Liver (tissue), 9 donors: ENCODE results near the gene TBC1D3B. TPM values are rescaled to one million over a fixed set of nuclear protein-coding genes. Genes with fewer than 3 reads are reported as not detected.

Experiments used
- DNase-seq: peaks from one replicate; pipeline ENCODE4 v3.0.0-alpha.2; 2017; ENCODE audit warnings: low spot score
- H3K27ac ChIP-seq, 2 donors: one replicate each; pipeline ENCODE4 v1.7.0; 2013; ENCODE audit warnings: inconsistent platforms in 2 of 2, low read length in 2 of 2, control low read depth in 1 of 2, low read depth in 1 of 2, mild to moderate bottlenecking in 1 of 2
- H3K27me3 ChIP-seq, 4 donors: one replicate each; pipeline versions ENCODE4 v1.6.1 to v1.7.0; 2013; ENCODE audit warnings: low read length in 3 of 4, inconsistent platforms in 1 of 4, mild to moderate bottlenecking in 1 of 4, moderate library complexity in 1 of 4; ENCODE audit not compliant: control insufficient read depth in 4 of 4, insufficient read depth in 4 of 4
- H3K36me3 ChIP-seq, 4 donors: one replicate each; pipeline versions ENCODE4 v1.6.1 to v1.7.0; 2013; ENCODE audit warnings: low read length in 3 of 4, mild to moderate bottlenecking in 3 of 4, low read depth in 1 of 4, moderate library complexity in 1 of 4; ENCODE audit not compliant: control insufficient read depth in 4 of 4, insufficient read depth in 3 of 4
- H3K4me1 ChIP-seq, 4 donors: one replicate each; pipeline versions ENCODE4 v1.6.1 to v1.7.0; 2013; ENCODE audit warnings: low read length in 3 of 4, mild to moderate bottlenecking in 3 of 4, moderate library complexity in 1 of 4; ENCODE audit not compliant: control insufficient read depth in 4 of 4, insufficient read depth in 4 of 4
- H3K4me3 ChIP-seq, 3 donors: one replicate each; pipeline versions ENCODE4 v1.6.1 to v1.7.0; 2013; ENCODE audit warnings: low read length in 3 of 3, control low read depth in 1 of 3, low read depth in 1 of 3, mild to moderate bottlenecking in 1 of 3
- H3K9ac ChIP-seq, 2 donors: one replicate each; pipeline ENCODE4 v1.7.0; 2013; ENCODE audit warnings: low read length in 2 of 2, mild to moderate bottlenecking in 2 of 2, moderate library complexity in 2 of 2, control low read depth in 1 of 2, low read depth in 1 of 2
- H3K9me3 ChIP-seq, 4 donors: one replicate each; pipeline versions ENCODE4 v1.6.1 to v1.7.0; 2013; ENCODE audit warnings: low read length in 3 of 4; ENCODE audit not compliant: control insufficient read depth in 4 of 4
- ATF3 ChIP-seq: IDR thresholded peaks from 2 replicates; pipeline ENCODE4 v1.6.1; 2016; ENCODE audit warnings: antibody characterized with exemption
- CTCF ChIP-seq: fragments of 150-350 bp; IDR thresholded peaks from 2 replicates; pipeline ENCODE4 v1.5.1; 2017; ENCODE audit warnings: improper control_type of control experiment, low read depth, low read length; ENCODE audit not compliant: missing input control
- EGR1 ChIP-seq, 2 donors: IDR thresholded peaks; 2 replicates each; pipeline ENCODE4 v1.6.1; 2016 to 2018; ENCODE audit warnings: antibody characterized with exemption in 2 of 2, low read depth in 2 of 2
- FOXA1 ChIP-seq: IDR thresholded peaks from 2 replicates; pipeline ENCODE4 v1.6.1; 2016; ENCODE audit warnings: antibody characterized with exemption
- FOXA2 ChIP-seq: IDR thresholded peaks from 2 replicates; pipeline ENCODE4 v1.6.1; 2016; ENCODE audit warnings: antibody characterized with exemption
- GABPA ChIP-seq, 2 donors: IDR thresholded peaks in 1 of 2; conservative IDR thresholded peaks in 1 of 2; 2 replicates each; pipeline ENCODE4 v1.6.1; 2016; ENCODE audit warnings: antibody characterized with exemption in 2 of 2, mild to moderate bottlenecking in 1 of 2, moderate library complexity in 1 of 2
- HNF4A ChIP-seq, 2 donors: conservative IDR thresholded peaks; 2 replicates each; pipeline ENCODE4 v1.6.1; 2016; ENCODE audit warnings: antibody characterized with exemption in 2 of 2, mild to moderate bottlenecking in 2 of 2
- HNF4G ChIP-seq: IDR thresholded peaks from 2 replicates; pipeline ENCODE4 v1.6.1; 2016; ENCODE audit warnings: antibody characterized with exemption
- JUND ChIP-seq, 2 donors: IDR thresholded peaks; 2 replicates each; pipeline ENCODE4 v1.6.1; 2016; ENCODE audit warnings: antibody characterized with exemption in 2 of 2
- MAX ChIP-seq: IDR thresholded peaks from 2 replicates; pipeline ENCODE4 v1.6.1; 2016; ENCODE audit warnings: antibody characterized with exemption
- NR2F2 ChIP-seq: IDR thresholded peaks from 2 replicates; pipeline ENCODE4 v1.6.1; 2016; ENCODE audit warnings: antibody characterized with exemption
- RAD21 ChIP-seq, 2 donors: IDR thresholded peaks; 2 replicates each; pipeline ENCODE4 v1.6.1; 2016; ENCODE audit warnings: antibody characterized with exemption in 2 of 2, mild to moderate bottlenecking in 2 of 2
- REST ChIP-seq: IDR thresholded peaks from 2 replicates; pipeline ENCODE4 v1.6.1; 2016; ENCODE audit warnings: antibody characterized with exemption, mild to moderate bottlenecking
- RXRA ChIP-seq, 2 donors: IDR thresholded peaks; 2 replicates each; pipeline ENCODE4 v1.6.1; 2017 to 2018; ENCODE audit warnings: antibody characterized with exemption in 2 of 2, mild to moderate bottlenecking in 1 of 2
- SP1 ChIP-seq: IDR thresholded peaks from 2 replicates; pipeline ENCODE4 v1.6.1; 2018; ENCODE audit warnings: antibody characterized with exemption, mild to moderate bottlenecking
- TAF1 ChIP-seq: conservative IDR thresholded peaks from 2 replicates; pipeline ENCODE4 v1.6.1; 2016; ENCODE audit warnings: antibody characterized with exemption, mild to moderate bottlenecking
- YY1 ChIP-seq: IDR thresholded peaks from 2 replicates; pipeline ENCODE4 v1.6.1; 2016; ENCODE audit warnings: antibody characterized with exemption, mild to moderate bottlenecking
- ZBTB33 ChIP-seq: IDR thresholded peaks from 2 replicates; pipeline ENCODE4 v1.6.1; 2016; ENCODE audit warnings: antibody characterized with exemption
- WGBS: extraction: QIAGEN DNeasy Blood & Tissue Kit; methylation state at CpG from one replicate; pipeline ENCODE4 v1.1.7; 2013; 5-methylcytosine and 5-hydroxymethylcytosine counted together
- polyA plus RNA-seq, 2 donors: library from polyadenylated mRNA; stranded (reverse) in 1 of 2; unstranded in 1 of 2; fragments of 200-250 nt in 1 of 2; fragments of >200 nt in 1 of 2; fragmentation: Nextera tagmentation in 1 of 2; extraction: Ambion mirVana in 1 of 2; gene quantifications; one replicate each; pipeline versions ENCODE4 v1.2.1 to v1.2.3, GENCODE V29; 2013 to 2015
- total RNA-seq, 2 donors: library from RNA; depleted of rRNA; stranded (reverse); fragments of >200 nt; gene quantifications; one replicate each; pipeline ENCODE4 v1.2.3, GENCODE V29; 2014
- donor health status: healthy.
- donor health status: healthy.
- donor health status: healthy.
- donor health status: healthy.
- donor health status: healthy.

Gene TBC1D3B
- total and polyA plus RNA-seq, 4 donors, result 0.42 to 1.8 (median 0.61) TPM

GRCh38 chr17:36198831-36199465 lies 22.5 kb upstream of the TBC1D3B start:
- Histone ChIP-seq H3K4me3 (no peak overlapping the region), H3K4me1 (peaks cover 6 to 10% (median 7%) of the 10 kb centered on the region in 4 donors), H3K9me3 (no peaks in the 10 kb centered on the region), H3K27me3 (no peaks in the 10 kb centered on the region), H3K9ac (no peak overlapping the region), H3K27ac (no peak overlapping the region), H3K36me3 (no peaks in the 10 kb centered on the region)
- TF ChIP-seq ZBTB33 (no peak), CTCF (no peak), YY1 (no peak), FOXA2 (no peak), ATF3 (no peak), JUND (IDR thresholded peaks at IDR 0.05) (no peak), HNF4A (conservative IDR thresholded peaks at IDR 0.05) (no peak), NR2F2 (no peak), REST (no peak), RAD21 (IDR thresholded peaks at IDR 0.05) (no peak), EGR1 (IDR thresholded peaks at IDR 0.05; ENCODE audit: low read depth in 2 of 2) (no peak), MAX (no peak)
- WGBS, result 75% methylated on average over 7 of the region's 7 CpGs
- no peak for DNase-seq

GRCh38 chr17:36197387-36197703 lies 20.9 kb upstream of the TBC1D3B start:
- no peak for DNase-seq
- H3K9ac ChIP-seq, result no peak overlapping the region
- H3K4me1 ChIP-seq, result peaks cover 9 to 25% (median 22%) of the 10 kb centered on the region in 4 donors
- H3K27me3 ChIP-seq, result no peaks in the 10 kb centered on the region
- H3K4me3 ChIP-seq, result no peak overlapping the region
- no peaks in the 10 kb centered on the region for H3K9me3 ChIP-seq
- TF ChIP-seq TAF1 (no peak), MAX (no peak), RAD21 (IDR thresholded peaks at IDR 0.05) (no peak), RXRA (IDR thresholded peaks at IDR 0.05) (no peak), HNF4G (no peak), FOXA1 (no peak), JUND (IDR thresholded peaks at IDR 0.05) (no peak), NR2F2 (no peak), FOXA2 (no peak), EGR1 (IDR thresholded peaks at IDR 0.05; ENCODE audit: low read depth in 2 of 2) (no peak), ZBTB33 (no peak), GABPA (IDR thresholded peaks at IDR 0.05 in 1 of 2, conservative IDR thresholded peaks at IDR 0.05 in 1 of 2) (no peak), ATF3 (no peak), CTCF (no peak), SP1 (no peak)
- no peaks in the 10 kb centered on the region for H3K36me3 ChIP-seq
- no peak overlapping the region for H3K27ac ChIP-seq
- WGBS, result 80% methylated on average over 4 of the region's 4 CpGs
